ENCODE measurements around the gene PLXNA3.

PLXNA3 gene

GRCh38 chrX:154506483-154507332 is 48.6 kb downstream of the PLXNA3 start:
- no peak for DNase-seq

GRCh38 chrX:154507673-154508383 is 49.7 kb downstream of the PLXNA3 start:
- DNase-seq: no peak

DNA sequence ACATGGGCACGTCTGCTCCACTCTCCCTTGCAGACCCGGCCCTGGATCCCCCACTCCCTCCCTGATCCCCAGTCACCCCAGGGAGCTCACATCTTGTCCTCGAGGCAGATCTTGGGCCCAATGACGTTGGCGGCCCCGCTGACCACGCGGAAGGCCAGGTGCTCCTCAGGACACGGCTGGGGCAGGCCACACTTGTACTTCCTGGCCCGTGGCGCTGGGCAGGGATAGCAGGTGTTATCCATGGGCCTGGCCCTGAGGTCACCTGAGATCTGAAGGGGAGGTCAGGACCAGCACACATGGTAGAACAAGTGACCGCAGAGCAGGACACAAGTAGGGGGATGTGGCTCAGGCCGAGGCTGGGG is 50.3 kb downstream of the PLXNA3 start:
- DNase-seq: no peak

DNA sequence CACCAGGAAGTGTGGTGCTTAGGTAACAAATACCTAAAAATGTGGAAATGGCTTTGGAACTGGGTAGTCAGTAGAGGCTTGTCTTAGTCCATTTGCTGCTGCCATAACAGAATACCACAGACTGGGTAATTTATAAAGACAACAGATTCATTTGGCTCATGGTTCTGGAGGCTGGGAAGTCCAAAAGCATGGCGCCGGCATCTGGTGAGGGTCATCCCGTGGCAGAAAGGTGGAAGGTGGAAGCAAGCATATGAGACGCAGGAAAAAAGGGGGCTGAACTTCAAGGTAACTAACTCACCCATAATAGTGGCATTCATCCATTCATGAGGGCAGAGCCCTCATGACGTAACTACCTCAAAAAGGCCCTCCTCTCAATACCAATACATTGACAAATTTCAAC is 51.4 kb downstream of the PLXNA3 start:
- DNase-seq: no peak

DNA sequence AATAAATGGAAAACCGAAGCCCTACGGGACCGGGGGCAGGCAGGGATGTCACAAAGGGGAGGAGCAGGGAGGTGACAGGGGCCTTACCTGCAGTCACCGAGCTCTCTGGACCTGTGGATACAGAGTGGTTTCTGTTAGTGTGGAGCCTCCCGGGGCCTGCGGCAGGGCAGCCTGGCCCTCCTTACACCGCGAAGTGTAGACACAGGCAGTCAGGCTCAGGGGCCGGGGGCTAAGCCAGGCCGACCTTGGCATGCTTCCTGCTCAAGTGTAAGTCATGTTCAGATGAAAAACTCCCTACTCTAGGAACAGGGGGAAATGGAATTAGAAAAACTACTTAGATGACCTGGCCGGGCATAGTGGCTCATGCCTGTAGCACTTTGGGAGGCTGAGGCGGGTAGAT is 53.7 kb downstream of the PLXNA3 start:
- no peak for DNase-seq

DNA sequence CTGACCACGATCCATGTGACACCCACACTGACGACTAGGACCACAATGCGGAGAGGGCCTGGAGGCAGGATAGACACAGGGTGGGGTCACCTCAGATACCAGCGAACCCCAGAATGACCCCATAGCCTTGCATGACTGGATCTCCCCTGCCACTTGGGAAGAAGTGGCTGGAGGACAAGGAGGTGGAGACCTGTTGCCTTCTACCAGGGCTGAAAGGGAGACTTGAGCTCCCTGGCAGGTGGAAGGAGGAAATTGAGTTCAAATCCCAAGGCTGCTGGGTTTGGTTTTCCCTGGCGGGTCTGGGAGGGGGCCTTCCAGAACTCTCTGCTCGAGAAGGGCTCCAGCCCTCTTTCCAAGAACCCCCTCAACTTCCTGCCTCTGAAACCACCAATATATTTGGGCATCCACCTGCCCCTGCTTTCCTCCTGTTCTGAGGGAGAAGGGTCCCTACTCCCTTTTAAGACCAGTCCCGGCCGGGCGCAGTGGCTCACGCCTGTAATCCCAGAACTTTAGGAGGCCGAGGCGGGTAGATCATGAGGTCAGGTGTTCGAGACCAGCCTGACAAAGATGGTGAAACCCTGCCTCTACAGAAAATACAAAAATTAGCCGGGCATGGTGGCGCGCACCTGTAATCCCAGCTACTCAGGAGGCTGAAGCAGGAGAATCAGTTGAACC is 54.9 kb downstream of the PLXNA3 start:
- DNase-seq: no peak

- no peak for DNase-seq
These were observed 55.6 kb downstream of the PLXNA3 start for GRCh38 chrX:154513716-154514115.

DNA sequence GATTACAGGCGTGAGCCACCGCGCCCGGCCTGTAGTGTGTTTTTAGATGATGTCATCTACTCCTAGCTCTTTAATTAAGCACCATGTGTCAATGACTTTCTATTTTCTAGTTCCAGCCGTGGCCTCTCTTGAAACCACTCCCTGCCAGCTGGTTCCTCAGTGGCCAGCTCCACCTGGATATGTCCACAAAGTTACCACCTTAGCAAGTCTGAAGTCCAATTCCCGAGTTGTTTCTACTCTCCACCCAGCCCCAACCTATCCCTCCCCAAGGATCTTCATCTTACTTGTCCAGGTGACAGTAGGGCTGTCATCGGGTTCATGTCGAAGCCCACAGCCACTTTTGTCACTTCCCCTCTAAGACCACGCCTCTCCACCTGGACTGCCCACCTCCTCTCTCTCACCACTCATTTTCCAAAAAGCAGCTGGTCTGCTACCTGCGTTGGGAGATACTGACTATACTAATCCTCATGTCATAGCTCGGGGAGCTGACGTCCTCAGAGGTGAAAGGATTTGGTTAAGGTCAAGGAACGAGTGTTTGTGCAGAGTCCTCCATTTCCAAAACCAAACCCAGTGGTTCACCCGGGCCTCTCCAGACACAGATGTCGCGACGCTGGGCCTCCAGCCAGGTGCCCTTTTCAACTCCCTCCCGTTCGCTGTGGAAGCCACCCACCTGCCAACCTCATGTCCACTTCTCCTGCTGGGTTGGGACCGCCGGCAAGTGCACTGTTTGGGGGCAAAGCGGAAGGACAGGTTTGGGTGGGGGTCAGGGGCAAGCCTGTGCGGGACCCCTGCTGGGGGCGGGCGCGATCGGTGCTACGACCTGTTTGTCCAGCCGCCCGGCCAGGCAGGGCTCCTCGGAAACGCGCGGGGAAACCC is 57.2 kb downstream of the PLXNA3 start:
- DNase-seq: no peak

GRCh38 chrX:154515966-154516655 is 58.0 kb downstream of the PLXNA3 start, which contains the start of gene FAM3A:
Gene FAM3A (minus strand): TSS chrX:154516232. CDS start chrX:154515772, 460 bp downstream.
- DNase-seq: peak; percentile 87 to 88

DNA sequence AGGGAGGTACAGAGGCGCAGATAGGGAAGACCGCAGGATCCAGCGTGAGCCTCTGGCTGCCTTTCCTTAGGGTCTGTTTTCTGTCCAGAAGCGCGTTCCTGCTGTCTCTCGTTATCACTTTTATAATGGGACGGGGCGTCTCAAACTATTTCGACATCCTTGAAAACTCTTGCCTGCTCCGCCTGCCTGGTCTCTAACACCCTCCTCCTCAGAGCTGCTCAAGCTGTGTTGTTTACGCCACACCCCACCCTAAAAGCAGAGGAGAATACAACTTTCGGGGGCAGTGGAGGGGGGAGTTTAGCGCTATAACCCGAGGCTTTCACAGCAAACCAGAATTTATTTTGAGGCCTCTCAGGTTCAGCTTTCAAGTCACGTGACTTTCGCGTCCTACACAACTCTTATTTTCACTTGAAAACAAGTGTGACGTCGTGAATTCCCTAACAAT is 58.6 kb downstream of the PLXNA3 start:
- DNase-seq: no peak

DNA sequence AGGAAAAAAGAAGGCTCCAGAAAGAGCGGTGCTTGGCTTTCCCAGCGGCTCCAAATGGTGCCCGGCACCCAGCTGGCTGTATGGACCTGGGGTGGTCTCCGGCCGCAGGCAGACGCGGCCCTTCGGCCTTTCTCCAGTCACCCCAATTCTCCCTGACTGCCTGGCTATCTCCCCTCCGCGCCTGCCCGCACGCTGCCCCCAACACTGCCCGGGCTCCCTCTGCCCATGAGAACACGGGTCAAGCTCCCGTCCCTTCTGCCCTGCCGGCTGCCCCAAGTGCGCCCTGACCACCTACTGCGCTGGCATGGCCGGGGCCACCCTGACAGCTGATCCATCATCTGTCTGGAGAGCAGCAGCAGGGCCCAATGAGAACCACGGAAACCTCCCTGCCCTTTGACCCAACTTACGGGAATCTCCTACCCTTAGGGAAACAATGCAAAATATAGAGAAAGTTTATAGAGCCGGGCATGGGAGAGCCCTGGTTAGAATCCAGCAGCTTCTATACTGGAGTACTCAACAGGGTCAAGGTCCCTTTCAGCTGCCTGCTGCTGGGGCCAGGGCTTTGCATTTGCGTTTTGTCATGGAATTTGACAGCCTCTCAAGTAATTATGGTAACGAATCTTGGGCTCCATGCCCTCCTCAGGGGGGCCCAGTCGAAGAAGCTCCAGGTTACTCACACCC is 59.2 kb downstream of the PLXNA3 start:
- DNase-seq: no peak

- no peak for DNase-seq
These were observed 61.3 kb downstream of the PLXNA3 start for GRCh38 chrX:154519389-154519788.

DNA sequence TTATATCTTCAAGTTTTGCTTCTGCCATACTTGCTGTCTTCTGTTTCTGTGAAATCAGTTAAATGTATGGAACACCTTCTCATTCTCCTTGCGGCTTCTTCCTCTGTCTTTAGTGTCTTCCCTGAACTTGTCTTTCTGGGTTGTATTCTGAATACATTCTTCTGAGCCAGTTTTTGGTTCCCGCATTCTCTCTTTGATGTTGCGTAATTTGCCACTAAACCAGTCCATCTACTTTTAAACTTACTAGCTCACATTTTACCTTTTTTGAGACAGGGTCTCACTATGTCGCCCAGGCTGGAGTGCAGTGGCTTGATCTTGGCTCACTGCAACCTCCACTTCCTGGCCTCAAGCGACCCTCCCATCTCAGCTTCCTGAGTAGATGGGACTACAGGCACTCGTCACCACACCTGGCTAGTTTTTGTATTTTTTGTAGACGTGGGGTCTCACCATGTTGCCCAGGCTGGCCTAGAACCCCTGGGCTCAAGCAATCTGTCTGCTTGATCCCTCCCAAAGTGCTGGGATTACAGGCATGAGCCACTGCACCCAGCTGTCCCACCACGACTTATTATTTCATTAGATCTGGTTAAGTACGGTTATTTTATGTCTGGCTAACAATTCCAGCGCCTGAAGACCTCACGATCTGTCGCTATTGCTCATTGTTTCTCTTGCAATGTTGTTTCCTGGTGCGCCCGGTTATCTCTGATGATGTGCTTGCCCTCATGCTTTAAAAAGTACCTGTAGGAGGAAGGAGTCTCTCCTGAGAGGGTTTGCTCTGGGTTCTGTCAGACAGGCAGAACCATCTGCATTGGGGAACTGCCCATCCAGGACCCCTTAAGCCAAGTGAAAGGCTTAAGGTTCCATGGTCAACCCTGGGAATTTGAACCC is 67.8 kb downstream of the PLXNA3 start:
- no peak for DNase-seq

DNA sequence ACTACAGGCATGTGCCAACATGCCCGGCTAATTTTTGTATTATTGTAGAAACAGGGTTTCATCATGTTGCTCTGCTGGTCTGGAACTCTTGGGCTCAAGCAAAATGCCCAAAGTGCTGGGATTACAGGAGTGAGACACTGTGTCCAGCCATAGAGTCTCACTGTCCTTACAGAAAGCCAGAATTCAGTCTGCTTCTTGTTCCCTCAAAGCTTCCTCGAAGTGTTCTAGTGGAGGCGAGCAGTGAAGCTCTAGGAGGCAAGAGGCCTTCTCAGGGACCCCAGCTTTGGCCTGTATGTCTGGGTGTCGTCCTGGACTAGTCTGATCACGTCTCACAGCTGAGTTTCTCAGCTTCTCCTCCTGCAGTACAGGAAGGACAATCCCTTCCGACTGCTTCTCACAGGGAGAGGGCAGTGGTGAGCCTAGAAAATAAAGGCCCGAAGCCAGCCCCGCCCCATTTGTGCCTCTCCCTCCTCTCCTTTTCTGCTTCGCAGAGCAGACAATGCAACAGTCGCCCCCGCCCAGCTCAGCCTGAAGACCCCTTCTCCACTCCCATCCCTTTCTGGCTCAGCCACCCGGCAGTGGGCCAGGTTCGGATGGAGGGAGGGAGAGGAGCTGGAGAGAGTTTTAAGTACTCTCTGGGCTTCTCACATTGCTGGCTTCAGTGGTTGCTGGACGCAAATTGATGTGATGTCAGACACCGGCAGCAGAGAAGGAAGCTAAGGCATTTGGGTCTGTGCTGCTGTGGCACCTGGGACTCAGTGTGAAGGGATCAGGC is 69.0 kb downstream of the PLXNA3 start:
- peak; percentile 53 to 55 for DNase-seq
